PC-3 (cell line): Measurements from ENCODE around the gene RASAL2.

ENCODE experiments used
- EZH2phosphoT487 ChIP-seq: fragments of 300-600 bp; sonication (generic); IDR thresholded peaks from 2 replicates; pipeline ENCODE4 v1.6.1; 2018; ENCODE audit warnings: mild to moderate bottlenecking, antibody characterized with exemption, low read length, borderline replicate concordance
- TF ChIP-seq, protein P1 (sequence below): fragments of 300-600 bp; sonication (generic); conservative IDR thresholded peaks from 2 replicates; pipeline ENCODE4 v1.5.1; 2017; ENCODE audit warnings: antibody characterized with exemption, low read depth, mild to moderate bottlenecking, low read length

GRCh38 chr1:178500936-178501554, 407.1 kb downstream of the RASAL2 start:
- TF ChIP-seq, protein P1, sequence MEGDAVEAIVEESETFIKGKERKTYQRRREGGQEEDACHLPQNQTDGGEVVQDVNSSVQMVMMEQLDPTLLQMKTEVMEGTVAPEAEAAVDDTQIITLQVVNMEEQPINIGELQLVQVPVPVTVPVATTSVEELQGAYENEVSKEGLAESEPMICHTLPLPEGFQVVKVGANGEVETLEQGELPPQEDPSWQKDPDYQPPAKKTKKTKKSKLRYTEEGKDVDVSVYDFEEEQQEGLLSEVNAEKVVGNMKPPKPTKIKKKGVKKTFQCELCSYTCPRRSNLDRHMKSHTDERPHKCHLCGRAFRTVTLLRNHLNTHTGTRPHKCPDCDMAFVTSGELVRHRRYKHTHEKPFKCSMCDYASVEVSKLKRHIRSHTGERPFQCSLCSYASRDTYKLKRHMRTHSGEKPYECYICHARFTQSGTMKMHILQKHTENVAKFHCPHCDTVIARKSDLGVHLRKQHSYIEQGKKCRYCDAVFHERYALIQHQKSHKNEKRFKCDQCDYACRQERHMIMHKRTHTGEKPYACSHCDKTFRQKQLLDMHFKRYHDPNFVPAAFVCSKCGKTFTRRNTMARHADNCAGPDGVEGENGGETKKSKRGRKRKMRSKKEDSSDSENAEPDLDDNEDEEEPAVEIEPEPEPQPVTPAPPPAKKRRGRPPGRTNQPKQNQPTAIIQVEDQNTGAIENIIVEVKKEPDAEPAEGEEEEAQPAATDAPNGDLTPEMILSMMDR: no peak
- TF ChIP-seq EZH2phosphoT487: no peak
